CD4-positive, alpha-beta T cell treated with Interleukin-6 for 4 hours (primary cell): ENCODE measurements around the gene BRINP2.

Source experiments
- DNase-seq: peaks from one replicate; pipeline ENCODE4 v3.0.0-alpha.2; 2020; ENCODE audit warnings: mixed read lengths

The BRINP2 gene

DNA sequence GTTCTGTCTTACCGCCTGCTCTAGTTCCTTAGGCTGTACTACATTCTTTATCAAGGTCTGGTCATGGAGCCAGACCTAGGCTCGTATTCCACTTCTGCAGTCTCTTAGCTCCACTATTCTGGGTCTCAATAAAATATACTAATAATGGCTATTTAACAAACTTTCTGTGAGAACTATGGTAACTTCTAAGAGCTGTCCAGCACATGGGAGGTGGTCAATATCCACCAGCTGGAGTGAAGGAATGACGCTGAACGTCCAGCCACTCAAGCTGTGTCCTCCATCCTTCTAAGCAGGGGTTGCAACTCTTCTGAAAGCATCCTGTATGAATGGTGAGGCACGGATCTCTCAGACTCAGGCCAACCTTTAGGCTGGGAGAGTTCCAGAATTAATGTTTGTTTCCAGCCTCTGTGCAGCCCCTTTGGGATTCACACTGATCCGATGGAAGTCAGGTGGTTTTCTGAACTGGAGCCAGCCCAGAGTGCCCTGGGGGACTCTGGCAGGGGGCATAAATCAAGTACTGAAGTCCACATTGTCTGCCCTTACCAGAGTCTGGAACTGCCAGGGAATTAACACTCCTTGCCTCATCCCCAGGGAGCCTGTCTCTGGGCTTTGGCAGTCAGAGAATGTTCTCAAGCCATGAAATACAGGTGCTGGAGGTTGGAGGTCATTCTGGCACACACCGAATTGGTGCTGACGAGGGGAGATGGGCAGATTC lies 57.4 kb downstream of the BRINP2 start:
- DNase-seq: no peak

DNA sequence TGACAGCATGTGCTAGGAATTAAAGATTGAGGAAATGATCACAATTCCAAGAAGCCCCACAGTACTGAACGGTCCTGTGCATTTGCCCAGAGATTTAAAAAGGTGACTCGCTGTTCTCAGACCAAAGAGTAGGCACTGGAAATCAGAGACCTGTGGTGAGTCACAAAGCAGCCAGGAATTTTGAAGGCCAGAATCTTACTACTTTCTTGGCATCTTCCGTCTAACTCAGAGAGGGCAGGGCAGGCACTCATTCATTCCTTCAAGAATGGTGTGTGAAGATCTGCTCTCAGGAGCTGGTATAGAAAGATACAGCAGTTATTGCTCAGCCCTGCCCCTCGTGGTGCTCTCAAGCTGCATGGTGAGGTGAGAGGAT lies 57.9 kb downstream of the BRINP2 start:
- no peak for DNase-seq

DNA sequence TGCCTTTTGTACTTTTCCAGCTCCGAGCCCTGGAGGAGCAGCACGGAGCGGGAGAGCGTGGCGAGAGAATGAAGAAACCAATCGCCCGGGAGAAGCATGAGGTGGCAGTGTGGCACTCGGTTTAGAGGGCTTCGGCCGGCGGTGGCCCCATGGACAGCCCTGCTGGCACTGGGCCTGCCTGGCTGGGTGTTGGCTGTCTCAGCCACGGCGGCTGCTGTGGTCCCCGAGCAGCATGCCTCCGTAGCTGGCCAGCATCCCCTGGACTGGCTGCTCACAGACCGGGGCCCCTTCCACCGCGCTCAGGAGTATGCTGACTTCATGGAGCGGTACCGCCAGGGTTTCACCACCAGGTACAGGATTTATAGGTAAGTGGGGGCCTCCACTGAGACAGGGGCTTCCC lies 59.0 kb downstream of the BRINP2 start:
- no peak for DNase-seq

GRCh38 chr1:177230228-177231016 lies 59.7 kb downstream of the BRINP2 start:
- DNase-seq: no peak

DNA sequence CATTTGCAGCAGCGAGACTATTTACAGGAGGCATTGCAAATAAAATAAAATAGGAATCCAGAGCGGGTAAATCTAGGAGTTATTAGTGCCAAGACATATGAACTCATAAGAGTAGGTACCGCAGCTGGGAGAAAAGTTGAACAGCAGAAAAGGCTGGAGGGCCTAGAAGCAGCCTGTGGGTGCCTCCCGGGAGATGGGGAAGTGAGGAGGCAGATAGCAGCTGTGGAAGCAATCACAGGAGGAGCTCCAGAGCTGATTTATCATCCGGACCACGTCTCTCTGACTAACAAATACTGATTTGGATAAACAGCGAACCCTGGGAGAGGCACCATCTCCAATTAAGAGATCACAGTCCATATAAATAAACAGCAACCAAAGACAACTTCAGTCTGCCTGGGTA lies 64.6 kb downstream of the BRINP2 start:
- no peak for DNase-seq

GRCh38 chr1:177236962-177237361 lies 66.2 kb downstream of the BRINP2 start:
- DNase-seq: no peak

DNA sequence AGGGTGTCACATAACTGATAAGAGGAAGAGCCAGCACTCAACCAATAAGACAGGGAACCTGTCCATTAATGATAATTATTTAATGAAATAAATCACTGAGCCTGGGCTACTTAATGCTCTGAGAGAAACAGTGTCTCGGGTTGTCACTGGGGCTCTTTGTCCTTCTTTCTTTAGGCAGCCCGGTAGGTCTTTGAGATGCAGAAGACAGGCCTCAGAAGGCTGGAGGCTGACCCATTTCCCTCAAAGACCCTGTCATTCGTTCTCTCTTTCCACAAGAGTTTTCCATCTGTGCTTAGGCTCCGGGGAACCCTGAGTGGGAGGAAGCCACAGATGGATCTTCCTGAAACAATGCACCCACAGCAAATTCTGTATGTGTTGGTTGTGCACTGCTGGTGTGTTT lies 68.2 kb downstream of the BRINP2 start:
- no peak for DNase-seq

DNA sequence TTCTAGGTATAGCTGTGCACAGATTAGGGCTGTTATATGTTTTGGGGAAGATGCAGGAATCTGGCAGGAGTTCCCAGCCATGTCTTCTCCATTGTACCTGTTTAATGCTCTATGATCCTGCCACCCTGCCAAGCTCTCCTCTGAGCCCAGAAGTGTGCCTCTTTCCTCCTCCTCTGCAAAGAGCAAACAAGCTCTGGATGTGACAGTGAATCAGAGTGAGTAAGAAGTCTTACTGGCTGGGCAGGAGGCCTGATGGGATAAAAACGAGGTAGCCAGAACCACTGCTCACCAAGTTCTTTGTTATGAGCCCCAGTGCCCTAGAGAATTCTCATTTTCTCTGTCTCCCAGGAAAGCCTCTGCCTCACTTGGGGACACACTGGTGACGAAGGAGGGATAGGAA lies 69.0 kb downstream of the BRINP2 start:
- no peak for DNase-seq

DNA sequence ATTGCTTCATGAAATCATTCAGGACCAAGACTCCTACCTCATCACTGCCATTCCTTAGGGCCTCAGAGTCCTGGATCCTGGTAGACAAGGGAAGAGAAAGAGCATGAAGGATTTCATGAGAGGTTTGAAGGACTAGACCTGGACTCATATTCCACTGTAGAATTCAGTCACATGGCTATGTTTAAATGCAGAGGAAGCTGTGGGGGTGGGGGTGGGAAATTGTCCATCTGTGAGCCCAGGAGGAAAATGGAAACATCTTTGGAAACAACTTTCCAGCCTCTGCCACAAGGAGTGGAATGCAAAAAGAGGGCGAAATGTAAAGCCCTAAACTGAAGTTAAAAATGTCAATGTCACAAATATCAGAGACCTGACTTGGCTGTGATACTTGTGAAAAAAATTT lies 73.0 kb downstream of the BRINP2 start:
- DNase-seq: no peak

GRCh38 chr1:177246710-177247580 lies 76.2 kb downstream of the BRINP2 start:
- DNase-seq: no peak

DNA sequence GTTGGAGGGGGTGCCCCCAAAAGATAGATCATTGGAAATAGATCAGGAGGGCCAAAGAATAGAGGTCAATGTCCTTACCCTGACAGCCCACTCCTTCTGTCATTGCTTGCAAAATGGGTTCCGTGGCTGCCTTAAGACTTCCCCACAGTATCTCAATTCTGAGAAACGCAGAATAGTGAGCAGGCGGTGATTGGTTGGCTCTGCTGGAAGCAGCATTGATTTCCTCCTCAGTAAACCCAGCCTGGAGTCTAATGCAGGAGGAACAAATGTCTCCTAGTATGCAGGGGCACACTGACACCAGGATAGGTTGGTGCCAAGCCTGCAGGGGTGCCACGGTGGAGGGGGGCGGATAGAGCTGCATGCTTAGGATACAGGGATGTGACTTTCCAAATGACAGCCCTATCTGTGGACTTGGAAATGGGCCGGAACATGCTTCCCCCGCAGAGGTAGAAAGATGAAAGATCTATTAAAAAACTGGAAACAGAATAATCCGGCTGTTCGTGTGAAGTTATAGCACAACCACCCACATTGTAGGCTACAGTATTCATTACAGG lies 76.9 kb downstream of the BRINP2 start:
- DNase-seq: no peak

DNA sequence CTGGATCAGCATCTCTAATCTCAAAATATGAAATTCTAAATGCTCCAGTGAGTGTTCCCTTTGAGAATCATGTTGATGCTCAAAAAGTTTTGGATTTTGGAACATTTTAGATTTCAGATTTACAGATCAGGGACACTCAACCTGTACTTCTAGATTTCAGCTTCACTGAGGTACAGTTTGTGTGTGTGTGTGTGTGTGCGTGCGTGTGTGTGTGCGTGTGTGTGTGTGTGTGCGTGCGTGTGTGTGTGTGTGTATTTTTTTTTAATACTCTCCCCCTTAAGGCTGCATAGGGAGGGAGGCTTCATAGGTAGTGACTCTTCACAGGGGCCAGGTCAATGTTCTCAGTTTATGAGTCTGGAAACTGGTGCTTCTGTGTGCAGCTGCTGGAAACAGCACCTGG lies 77.5 kb downstream of the BRINP2 start:
- no peak for DNase-seq

- DNase-seq: no peak
Observed at GRCh38 chr1:177249231-177249630, 78.5 kb downstream of the BRINP2 start.

GRCh38 chr1:177252877-177253276 lies 82.1 kb downstream of the BRINP2 start:
- DNase-seq: no peak

DNA sequence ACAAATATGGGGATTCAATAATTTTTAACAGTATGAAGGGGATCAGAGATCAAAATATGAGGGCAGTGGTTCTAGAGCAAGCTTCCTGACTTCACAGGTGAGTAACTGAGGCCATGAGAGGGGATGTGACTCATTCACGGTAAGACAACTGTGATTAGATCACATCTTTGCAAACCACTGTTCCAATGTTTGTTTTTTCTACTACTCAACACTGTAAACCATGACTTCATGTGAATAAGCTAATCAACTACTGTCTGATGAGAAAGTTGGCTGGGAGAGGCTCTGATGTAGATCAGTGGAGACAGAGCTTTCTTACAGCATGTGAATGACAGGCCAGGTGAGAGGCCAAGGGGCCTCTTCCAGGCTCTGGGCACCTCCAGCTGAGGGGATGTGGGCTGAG lies 84.7 kb downstream of the BRINP2 start:
- no peak for DNase-seq

GRCh38 chr1:177256153-177257075 lies 85.7 kb downstream of the BRINP2 start:
- DNase-seq: no peak

DNA sequence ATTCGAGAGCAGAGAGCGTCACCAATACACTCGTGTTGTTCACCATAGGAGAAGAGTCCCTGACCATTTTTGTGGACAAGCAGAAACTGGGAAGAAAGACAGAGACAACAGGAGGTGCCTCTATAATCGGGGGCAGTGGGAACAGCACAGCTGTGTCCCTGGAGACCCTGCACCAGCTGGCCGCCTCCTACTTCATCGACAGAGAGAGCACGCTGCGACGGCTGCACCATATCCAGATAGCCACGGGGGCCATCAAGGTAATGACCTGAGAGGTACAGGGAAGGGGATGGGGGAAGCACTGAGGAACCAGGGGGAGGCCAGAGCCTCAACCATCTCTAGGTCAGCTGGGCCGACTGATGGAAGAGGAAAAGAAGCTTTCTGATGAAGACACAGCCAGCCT lies 86.4 kb downstream of the BRINP2 start:
- DNase-seq: no peak

- no peak for DNase-seq
Observed at GRCh38 chr1:177257576-177257975, 86.8 kb downstream of the BRINP2 start.

- no peak for DNase-seq
Observed at GRCh38 chr1:177270863-177271262, 100.1 kb downstream of the BRINP2 start.

GRCh38 chr1:177273141-177273540 lies 102.4 kb downstream of the BRINP2 start:
- DNase-seq: no peak

GRCh38 chr1:177274687-177275211 lies 104.0 kb downstream of the BRINP2 start:
- DNase-seq: no peak

- DNase-seq: no peak
Observed at GRCh38 chr1:177275736-177276135, 105.0 kb downstream of the BRINP2 start.
